SK-N-SH (cell line): ENCODE data around the gene CHCHD6. TPM values are rescaled to one million over a fixed set of nuclear protein-coding genes. Genes with fewer than 3 reads are reported as not detected.

Source experiments
- CTCF ChIA-PET: fragments of 300-600, 350-600 bp; formaldehyde crosslinking; extraction: SDS; loops from one replicate; lab custom pipeline; 2021; lab: Yijun Ruan, JAX
- POLR2A ChIA-PET: fragments of 350-600 bp; sonication (Branson Sonifier 250); formaldehyde crosslinking; extraction: SDS; loops from one replicate; lab custom pipeline; 2020; ENCODE audit warnings: antibody characterized with exemption, inconsistent platforms; lab: Yijun Ruan, JAX
- DNase-seq: peaks from one replicate; pipeline ENCODE4 v3.0.0; 2012
- H2AFZ ChIP-seq: fragments of 200-600 bp; sonication (generic); 2 replicates; pipeline ENCODE4 v1.8.1; 2016; ENCODE audit warnings: antibody characterized with exemption, mild to moderate bottlenecking, low read depth
- H3F3A ChIP-seq: fragments of 200-600 bp; sonication (generic); replicated peaks from 2 replicates; pipeline ENCODE3; 2016; ENCODE audit warnings: antibody characterized with exemption, mild to moderate bottlenecking; ENCODE audit not compliant: insufficient read depth
- H3K27ac ChIP-seq, 2 experiments: fragments of 200-500 bp in 1 of 2; fragments of 200-600 bp in 1 of 2; sonication (Bioruptor generic) in 1 of 2; sonication (generic), shearing (Covaris generic) in 1 of 2; 2 replicates each; pipeline versions ENCODE4 v1.5.1 to v1.6.1; 2014 to 2016; ENCODE audit warnings: low read depth in 2 of 2, inconsistent platforms in 1 of 2, low read length in 1 of 2, mild to moderate bottlenecking in 1 of 2, mixed read lengths in 1 of 2
- H3K27me3 ChIP-seq: fragments of 200-600 bp; sonication (generic), shearing (Covaris generic); 2 replicates; pipeline ENCODE4 v1.6.1; 2016; ENCODE audit warnings: mixed run types; ENCODE audit not compliant: insufficient read depth
- H3K36me3 ChIP-seq, 2 experiments: fragments of 200-500 bp in 1 of 2; fragments of 200-600 bp in 1 of 2; sonication (Bioruptor generic) in 1 of 2; sonication (generic) in 1 of 2; replicated peaks in 1 of 2; 2 replicates each; pipeline versions ENCODE3 to v1.5.1; 2014 to 2016; ENCODE audit warnings: low read length in 1 of 2, mild to moderate bottlenecking in 1 of 2; ENCODE audit not compliant: insufficient read depth in 2 of 2, control insufficient read depth in 1 of 2
- H3K4me1 ChIP-seq, 2 experiments: fragments of 200-500 bp in 1 of 2; fragments of 200-600 bp in 1 of 2; sonication (Bioruptor generic) in 1 of 2; sonication (generic), shearing (Covaris generic) in 1 of 2; 2 replicates each; pipeline versions ENCODE4 v1.5.1 to v1.6.1; 2014 to 2016; ENCODE audit warnings: low read depth in 1 of 2, low read length in 1 of 2, mixed run types in 1 of 2; ENCODE audit not compliant: insufficient read depth in 2 of 2, control insufficient read depth in 1 of 2
- H3K4me2 ChIP-seq: fragments of 200-600 bp; sonication (generic), shearing (Covaris generic); 2 replicates; pipeline ENCODE4 v1.6.1; 2017; ENCODE audit warnings: mixed run types
- H3K4me3 ChIP-seq, 2 experiments: fragments of 200-500 bp in 1 of 2; fragments of 200-600 bp in 1 of 2; sonication (Bioruptor generic) in 1 of 2; sonication (generic), shearing (Covaris generic) in 1 of 2; 2 replicates each; pipeline versions ENCODE4 v1.5.1 to v1.8.1; 2014 to 2016; ENCODE audit warnings: low read depth in 2 of 2, inconsistent platforms in 1 of 2, low read length in 1 of 2, mild to moderate bottlenecking in 1 of 2, mixed read lengths in 1 of 2, moderate library complexity in 1 of 2
- H3K79me2 ChIP-seq: fragments of 200-600 bp; sonication (generic); 2 replicates; pipeline ENCODE4 v1.8.1; 2017; ENCODE audit warnings: mild to moderate bottlenecking; ENCODE audit not compliant: insufficient read depth
- H3K9ac ChIP-seq: fragments of 200-600 bp; sonication (generic); 2 replicates; pipeline ENCODE4 v1.6.1; 2017; ENCODE audit warnings: mixed run types
- H3K9me2 ChIP-seq: fragments of 200-600 bp; sonication (generic); 2 replicates; pipeline ENCODE4 v1.6.1; 2017; ENCODE audit warnings: mixed run types
- H3K9me3 ChIP-seq: fragments of 200-600 bp; sonication (generic); 2 replicates; pipeline ENCODE4 v1.6.1; 2017; ENCODE audit warnings: mixed run types, mild to moderate bottlenecking, moderate library complexity
- H4K20me1 ChIP-seq: fragments of 200-600 bp; sonication (generic); 2 replicates; pipeline ENCODE4 v1.6.1; 2017; ENCODE audit warnings: mild to moderate bottlenecking, mixed run types; ENCODE audit not compliant: insufficient read depth
- CHD2 ChIP-seq: fragments of 150-350 bp; IDR thresholded peaks from 2 replicates; pipeline ENCODE4 v1.6.1; 2018; ENCODE audit warnings: low read length; ENCODE audit not compliant: partially characterized antibody
- EP300 ChIP-seq, 2 experiments: IDR thresholded peaks; 2 replicates each; pipeline versions ENCODE4 v1.4.0 to v1.6.1; 2012; ENCODE audit warnings: borderline replicate concordance in 1 of 2, low read depth in 1 of 2, low read length in 1 of 2
- FOXM1 ChIP-seq: IDR thresholded peaks from 2 replicates; pipeline ENCODE4 v1.4.0; 2012; ENCODE audit warnings: low read depth, mild to moderate bottlenecking
- GABPA ChIP-seq: IDR thresholded peaks from 2 replicates; pipeline ENCODE4 v1.4.0; 2012; ENCODE audit warnings: low read depth, mild to moderate bottlenecking
- MEF2A ChIP-seq: IDR thresholded peaks from 2 replicates; pipeline ENCODE4 v1.4.0; 2012; ENCODE audit warnings: low read depth, borderline replicate concordance
- MXI1 ChIP-seq: IDR thresholded peaks from 2 replicates; pipeline ENCODE4 v1.6.1; 2012; ENCODE audit warnings: mild to moderate bottlenecking, low read depth, low read length, improper control_type of control experiment
- NFIC ChIP-seq: IDR thresholded peaks from 2 replicates; pipeline ENCODE4 v1.4.0; 2012; ENCODE audit warnings: borderline replicate concordance
- NRF1 ChIP-seq: IDR thresholded peaks from 2 replicates; pipeline ENCODE4 v1.6.1; 2012; ENCODE audit warnings: low read depth, mild to moderate bottlenecking, low read length
- POLR2AphosphoS5 ChIP-seq: IDR thresholded peaks from 2 replicates; pipeline ENCODE4 v1.6.1; 2012; ENCODE audit warnings: low read depth, low read length
- RFX5 ChIP-seq: IDR thresholded peaks from 2 replicates; pipeline ENCODE4 v1.6.1; 2012; ENCODE audit warnings: mild to moderate bottlenecking, improper control_type of control experiment, low read length
- SIN3A ChIP-seq: IDR thresholded peaks from 2 replicates; pipeline ENCODE4 v1.6.1; 2012; ENCODE audit warnings: low read depth, mild to moderate bottlenecking, low read length, moderate library complexity, borderline replicate concordance
- WGBS: methylation state at CpG from one replicate; pipeline ENCODE4 v1.1.6; 2017; ENCODE audit warnings: low lambda C conversion rate; 5-methylcytosine and 5-hydroxymethylcytosine counted together
- polyA plus RNA-seq, 3 experiments: library from polyadenylated mRNA; depleted of rRNA; stranded (reverse); fragments of >200 nt; gene quantifications; 2 replicates each; pipeline ENCODE4 v1.2.3, GENCODE V29; 2012
- TF ChIP-seq, protein P1 (sequence below): fragments of 150-350 bp; IDR thresholded peaks from 2 replicates; pipeline ENCODE4 v1.6.1; 2017; ENCODE audit warnings: antibody characterized with exemption, low read length, low read depth, borderline replicate concordance
- TF ChIP-seq, protein P2 (sequence below): IDR thresholded peaks from 2 replicates; pipeline ENCODE4 v1.4.0; 2012; ENCODE audit warnings: low read depth, borderline replicate concordance
- TF ChIP-seq, protein P3 (sequence below): IDR thresholded peaks from 2 replicates; pipeline ENCODE4 v1.6.1; 2012; ENCODE audit warnings: mild to moderate bottlenecking, low read depth, low read length, moderate library complexity

The CHCHD6 gene
- polyA plus RNA-seq, 1 of the 3 experiments (the other 2 are of a cell fraction) = 42.5 TPM

DNA sequence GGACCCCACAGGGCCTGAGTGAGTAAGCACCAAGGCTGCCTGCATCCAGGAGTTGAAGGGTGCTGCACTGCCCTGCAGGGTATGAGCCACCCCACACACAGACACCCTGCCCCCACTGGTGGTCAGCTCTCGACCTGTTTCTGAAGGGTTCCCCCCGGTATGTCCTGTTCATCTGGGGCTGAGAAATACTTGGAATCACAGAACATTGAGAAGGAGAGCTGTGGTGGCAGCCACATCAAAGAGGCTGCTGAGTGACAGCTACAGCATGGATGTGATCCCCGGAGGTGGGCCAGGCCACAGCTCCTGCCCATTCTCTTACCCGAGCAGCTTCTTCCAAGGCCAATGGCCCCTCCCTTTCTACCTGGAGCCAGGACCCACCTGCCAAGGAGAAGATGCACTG lies 212.5 kb downstream of the CHCHD6 start (continued):
- TF ChIP-seq, protein P1, sequence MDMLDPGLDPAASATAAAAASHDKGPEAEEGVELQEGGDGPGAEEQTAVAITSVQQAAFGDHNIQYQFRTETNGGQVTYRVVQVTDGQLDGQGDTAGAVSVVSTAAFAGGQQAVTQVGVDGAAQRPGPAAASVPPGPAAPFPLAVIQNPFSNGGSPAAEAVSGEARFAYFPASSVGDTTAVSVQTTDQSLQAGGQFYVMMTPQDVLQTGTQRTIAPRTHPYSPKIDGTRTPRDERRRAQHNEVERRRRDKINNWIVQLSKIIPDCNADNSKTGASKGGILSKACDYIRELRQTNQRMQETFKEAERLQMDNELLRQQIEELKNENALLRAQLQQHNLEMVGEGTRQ = no peak
- TF ChIP-seq, protein P2, sequence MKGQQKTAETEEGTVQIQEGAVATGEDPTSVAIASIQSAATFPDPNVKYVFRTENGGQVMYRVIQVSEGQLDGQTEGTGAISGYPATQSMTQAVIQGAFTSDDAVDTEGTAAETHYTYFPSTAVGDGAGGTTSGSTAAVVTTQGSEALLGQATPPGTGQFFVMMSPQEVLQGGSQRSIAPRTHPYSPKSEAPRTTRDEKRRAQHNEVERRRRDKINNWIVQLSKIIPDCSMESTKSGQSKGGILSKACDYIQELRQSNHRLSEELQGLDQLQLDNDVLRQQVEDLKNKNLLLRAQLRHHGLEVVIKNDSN = no peak
- TF ChIP-seq MXI1 (no peak), NFIC (no peak), CHD2 (no peak), FOXM1 (no peak), RFX5 (no peak), GABPA (no peak)

DNA sequence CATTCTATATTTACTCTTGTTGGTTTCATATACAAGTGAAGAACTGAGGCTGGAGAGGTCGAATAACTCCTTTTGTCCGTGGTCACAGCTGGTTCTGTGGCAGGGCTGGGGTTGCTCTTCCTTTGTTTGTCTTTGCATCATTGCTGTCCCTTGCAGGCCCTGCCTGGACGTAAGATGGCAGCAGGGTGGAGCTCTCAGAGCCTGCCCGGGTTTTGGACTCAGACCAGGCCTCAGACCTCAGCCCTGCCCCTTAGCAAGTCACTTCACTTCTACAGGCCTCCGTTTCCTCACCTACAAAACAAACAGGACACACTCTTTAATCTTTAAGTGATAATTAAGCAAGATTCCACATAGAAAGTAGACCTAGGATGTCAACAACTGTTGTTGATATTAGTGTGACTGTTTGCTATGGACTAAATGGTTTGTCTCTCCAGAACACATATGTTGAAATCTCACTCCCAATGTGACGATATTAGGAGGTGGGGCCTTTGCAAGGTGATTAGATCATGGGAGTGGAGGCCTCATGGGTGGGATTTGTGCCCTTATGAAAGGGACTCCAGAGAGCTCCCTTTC lies 213.3 kb downstream of the CHCHD6 start:
- Histone ChIP-seq H4K20me1 (no peaks in the 10 kb centered on the region), H3F3A (no peaks in the 10 kb centered on the region), H3K9ac (no peak overlapping the region), H3K27ac (no peak overlapping the region), H3K9me2 (0 out of 2 replicates have a peak, but pooled peaks cover 3% of the 10 kb centered on the region), H3K4me1 (peaks cover 0 to 3% of the 10 kb centered on the region in 2 experiments; a peak in 1 of 4 replicates), H3K79me2 (no peaks in the 10 kb centered on the region; the same call in 1 of the 2 replicates), H3K4me3 (no peak overlapping the region), H3K4me2 (no peak overlapping the region), H3K9me3 (no peaks in the 10 kb centered on the region; the same call in 1 of the 2 replicates), H3K36me3 (peaks cover 7 to 9% of the 10 kb centered on the region in 2 experiments), H3K27me3 (no peaks in the 10 kb centered on the region), H2AFZ (no peak overlapping the region)
- TF ChIP-seq, protein P3, sequence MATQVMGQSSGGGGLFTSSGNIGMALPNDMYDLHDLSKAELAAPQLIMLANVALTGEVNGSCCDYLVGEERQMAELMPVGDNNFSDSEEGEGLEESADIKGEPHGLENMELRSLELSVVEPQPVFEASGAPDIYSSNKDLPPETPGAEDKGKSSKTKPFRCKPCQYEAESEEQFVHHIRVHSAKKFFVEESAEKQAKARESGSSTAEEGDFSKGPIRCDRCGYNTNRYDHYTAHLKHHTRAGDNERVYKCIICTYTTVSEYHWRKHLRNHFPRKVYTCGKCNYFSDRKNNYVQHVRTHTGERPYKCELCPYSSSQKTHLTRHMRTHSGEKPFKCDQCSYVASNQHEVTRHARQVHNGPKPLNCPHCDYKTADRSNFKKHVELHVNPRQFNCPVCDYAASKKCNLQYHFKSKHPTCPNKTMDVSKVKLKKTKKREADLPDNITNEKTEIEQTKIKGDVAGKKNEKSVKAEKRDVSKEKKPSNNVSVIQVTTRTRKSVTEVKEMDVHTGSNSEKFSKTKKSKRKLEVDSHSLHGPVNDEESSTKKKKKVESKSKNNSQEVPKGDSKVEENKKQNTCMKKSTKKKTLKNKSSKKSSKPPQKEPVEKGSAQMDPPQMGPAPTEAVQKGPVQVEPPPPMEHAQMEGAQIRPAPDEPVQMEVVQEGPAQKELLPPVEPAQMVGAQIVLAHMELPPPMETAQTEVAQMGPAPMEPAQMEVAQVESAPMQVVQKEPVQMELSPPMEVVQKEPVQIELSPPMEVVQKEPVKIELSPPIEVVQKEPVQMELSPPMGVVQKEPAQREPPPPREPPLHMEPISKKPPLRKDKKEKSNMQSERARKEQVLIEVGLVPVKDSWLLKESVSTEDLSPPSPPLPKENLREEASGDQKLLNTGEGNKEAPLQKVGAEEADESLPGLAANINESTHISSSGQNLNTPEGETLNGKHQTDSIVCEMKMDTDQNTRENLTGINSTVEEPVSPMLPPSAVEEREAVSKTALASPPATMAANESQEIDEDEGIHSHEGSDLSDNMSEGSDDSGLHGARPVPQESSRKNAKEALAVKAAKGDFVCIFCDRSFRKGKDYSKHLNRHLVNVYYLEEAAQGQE = no peak
- no peak for TF ChIP-seq EP300 (IDR thresholded peaks at IDR 0.05; ENCODE audit: borderline replicate concordance in 1 of 2, low read depth in 1 of 2, low read length in 1 of 2)
- no peak for TF ChIP-seq MEF2A
- TF ChIP-seq POLR2AphosphoS5 = no peak
- TF ChIP-seq NRF1 = no peak
- no peak for TF ChIP-seq SIN3A
- ChIA-PET CTCF (interaction anchor here (1.5 kb wide), 1 partner anchor 165 kb away, joined by 4 read pairs; no protein-coding TSS in a partner anchor), POLR2A (interaction anchor here (1.1 kb wide), 1 partner anchor 10 kb away, joined by 3 read pairs; no protein-coding TSS in a partner anchor)
- 68% methylated on average over 6 of the region's 6 CpGs for WGBS
- DNase-seq = no peak
